Kidney epithelial cell (primary cell): ENCODE data around the gene CCDC88C. TPM values are rescaled to one million over a fixed set of nuclear protein-coding genes. Genes with fewer than 3 reads are reported as not detected.
A peak's percentile ranks its signal among the peaks of the same experiment; 100 is the strongest.

ENCODE experiments used
- DNase-seq: peaks from one replicate; pipeline ENCODE4 v3.0.0-alpha.2; 2010; ENCODE audit warnings: low read depth
- H3K27me3 ChIP-seq: 2 replicates; pipeline ENCODE4 v1.6.0; 2011; ENCODE audit warnings: low read length; ENCODE audit not compliant: control insufficient read depth, insufficient read depth
- H3K36me3 ChIP-seq: 2 replicates; pipeline ENCODE4 v1.5.1; 2011; ENCODE audit warnings: low read length; ENCODE audit not compliant: control insufficient read depth, insufficient read depth
- H3K4me3 ChIP-seq: 2 replicates; pipeline ENCODE4 v1.5.1; 2011; ENCODE audit warnings: low read depth, mild to moderate bottlenecking, control low read depth, low read length
- CTCF ChIP-seq: IDR thresholded peaks from 2 replicates; pipeline ENCODE4 v1.5.1; 2011; ENCODE audit warnings: mild to moderate bottlenecking, moderate library complexity, low read length, control low read depth, inconsistent platforms; ENCODE audit not compliant: insufficient read depth, poor library complexity, severe bottlenecking
- total RNA-seq: library from RNA; depleted of rRNA; stranded (reverse); fragments of >200 nt; gene quantifications from 2 replicates; pipeline ENCODE4 v1.2.3, GENCODE V29; 2015

Gene CCDC88C
- total RNA-seq, 1 donor from 2014 or later = 22.4 TPM

DNA sequence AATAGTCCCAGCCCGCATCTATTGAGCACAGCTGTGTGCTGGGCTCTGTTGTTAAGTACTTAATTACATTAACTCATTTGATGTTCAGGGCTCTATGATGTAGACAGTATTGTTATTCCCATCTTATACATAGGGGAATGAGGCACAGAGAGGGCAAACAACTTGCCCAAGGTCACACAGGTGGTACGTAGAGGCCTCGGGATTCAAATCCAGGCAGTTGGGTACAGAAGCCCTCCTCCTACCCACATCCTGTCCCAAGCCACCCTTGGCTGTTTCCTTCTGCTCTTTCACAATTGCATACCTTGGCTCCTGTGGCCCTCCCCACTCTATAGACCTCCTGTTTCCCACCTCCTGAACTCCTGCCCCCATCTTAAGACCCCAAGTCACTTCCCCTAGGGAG is 163.2 kb downstream of the CCDC88C start:
- Histone ChIP-seq H3K36me3 (no peaks in the 10 kb centered on the region), H3K4me3 (no peak overlapping the region), H3K27me3 (peaks cover 3% of the 10 kb centered on the region)
- no peak for DNase-seq
- no peak for TF ChIP-seq CTCF

DNA sequence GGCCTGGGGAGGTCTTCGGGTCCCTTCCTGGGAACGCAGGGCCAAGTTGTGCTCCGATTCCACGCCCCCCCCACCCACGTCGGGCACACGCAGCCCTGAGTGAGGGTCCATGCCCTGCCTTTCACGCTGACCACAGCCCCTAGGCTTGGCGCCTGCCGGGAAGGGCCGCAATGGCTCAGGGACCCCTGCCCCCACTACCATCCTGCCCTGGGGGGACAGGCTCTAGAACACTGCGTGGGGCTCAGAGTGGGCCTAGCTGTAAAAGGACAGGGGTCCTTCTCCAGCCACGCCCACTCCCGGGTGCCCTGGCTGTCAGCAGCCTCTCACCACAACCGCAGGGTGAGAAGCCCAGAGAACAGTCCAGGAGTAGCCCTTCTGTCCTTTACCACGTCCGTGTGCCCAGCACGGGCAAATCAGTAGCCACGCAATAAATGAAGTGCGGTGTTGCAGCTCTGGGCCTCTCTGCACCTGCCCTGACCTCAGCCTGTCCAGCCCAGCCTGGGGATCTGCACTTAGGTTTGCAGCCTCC is 163.8 kb downstream of the CCDC88C start:
- Histone ChIP-seq H3K27me3 (peaks cover 3% of the 10 kb centered on the region), H3K36me3 (no peaks in the 10 kb centered on the region), H3K4me3 (peak overlapping the region; percentile 47)
- DNase-seq = no peak
- no peak for TF ChIP-seq CTCF

DNA sequence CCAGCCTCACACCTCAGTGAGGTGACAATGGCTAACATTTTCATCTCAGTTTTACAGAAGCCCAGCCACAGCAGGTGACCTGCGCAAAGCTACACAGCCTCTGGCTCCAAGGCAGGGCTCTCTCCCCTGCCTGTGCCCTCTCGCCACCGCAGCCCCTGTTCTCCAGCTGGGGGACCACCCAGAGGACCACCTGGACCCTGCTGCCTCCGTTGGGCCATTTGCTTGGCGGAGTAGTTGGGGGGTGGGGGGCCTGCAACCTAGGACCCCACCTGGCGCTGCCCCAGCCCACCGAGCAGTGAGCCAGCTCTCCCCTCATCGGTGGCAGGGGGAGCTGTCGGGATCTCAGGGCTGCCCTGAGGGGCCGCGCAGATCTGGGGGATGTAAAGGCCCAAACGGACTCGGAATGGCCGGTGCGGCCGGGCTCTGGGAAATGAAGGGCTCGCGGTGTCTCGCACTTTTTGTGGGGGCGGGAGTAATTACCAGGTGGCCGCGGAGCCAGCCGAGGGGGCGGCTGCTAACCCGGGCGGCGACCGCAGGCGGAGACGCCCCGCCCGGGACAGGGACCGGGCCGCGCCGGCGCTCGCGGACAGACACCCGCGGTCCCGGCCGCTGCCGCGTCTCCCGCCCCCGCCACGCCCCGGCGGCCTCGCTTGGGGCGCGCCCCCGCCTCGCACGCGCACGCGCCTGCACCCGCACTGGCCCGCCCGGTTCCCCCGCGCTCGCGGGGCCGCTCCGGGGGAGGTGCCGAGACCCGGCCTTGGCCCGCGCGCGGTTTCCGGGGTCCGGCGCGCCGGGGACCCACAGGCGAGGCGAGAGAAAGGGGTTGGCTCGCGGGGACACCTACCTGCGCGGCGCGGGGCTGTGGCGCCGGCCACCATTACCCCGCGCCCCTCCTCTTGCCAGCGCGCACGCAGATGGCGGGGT is 164.5 kb downstream of the CCDC88C start:
- H3K4me3 ChIP-seq = peak overlapping the region; percentile 47
- H3K36me3 ChIP-seq = no peaks in the 10 kb centered on the region
- peak; percentile 42 for TF ChIP-seq CTCF
- no peak for DNase-seq
- H3K27me3 ChIP-seq = peaks cover 3% of the 10 kb centered on the region

GRCh38 chr14:91250912-91251311 is 166.7 kb downstream of the CCDC88C start:
- Histone ChIP-seq H3K27me3 (peaks cover 3% of the 10 kb centered on the region), H3K36me3 (no peaks in the 10 kb centered on the region), H3K4me3 (no peak overlapping the region)
- no peak for TF ChIP-seq CTCF
- no peak for DNase-seq

DNA sequence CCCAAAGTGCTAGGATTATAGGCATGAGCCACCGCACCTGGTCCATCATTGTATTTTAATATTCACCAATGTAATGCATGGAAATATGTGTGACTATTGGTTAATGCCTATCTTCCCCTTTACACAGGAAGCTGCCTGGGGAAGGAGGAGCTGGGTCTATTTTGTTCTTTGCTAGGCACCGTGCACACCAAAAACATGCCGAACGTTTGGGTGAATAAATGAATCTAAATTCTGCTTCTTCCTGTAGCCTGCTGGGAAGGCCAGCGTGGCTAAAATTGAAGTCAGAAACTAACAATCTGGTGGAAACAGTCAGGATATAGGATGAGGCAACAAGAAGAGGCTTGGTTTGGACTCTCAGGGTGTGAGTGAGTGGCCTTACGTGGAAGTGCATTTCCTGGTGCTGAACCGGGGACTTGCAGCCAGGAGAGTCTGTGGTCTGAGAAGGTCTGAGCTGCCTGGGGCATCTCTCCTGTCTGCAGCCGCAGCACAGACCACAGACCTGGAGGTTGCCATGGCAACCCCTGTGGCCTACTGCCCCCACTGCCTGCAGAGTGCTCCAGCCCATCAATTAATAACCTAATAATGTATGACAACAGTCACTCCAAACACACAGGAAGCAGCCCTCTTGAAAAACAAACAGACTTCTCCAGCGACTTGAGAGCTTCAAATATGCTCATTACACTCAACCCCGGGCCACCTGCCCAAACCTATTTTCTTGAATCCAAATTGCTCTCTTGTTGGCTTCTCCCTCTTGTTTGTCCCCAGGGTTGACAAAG is 167.6 kb downstream of the CCDC88C start:
- TF ChIP-seq CTCF = no peak
- no peaks in the 10 kb centered on the region for H3K36me3 ChIP-seq
- H3K4me3 ChIP-seq = no peak overlapping the region
- peaks cover 3% of the 10 kb centered on the region for H3K27me3 ChIP-seq
- DNase-seq = peak; percentile 93
